Transverse colon (tissue), 4 donors: Measurements from ENCODE around the gene HAS3. TPM values are rescaled to one million over a fixed set of nuclear protein-coding genes. Genes with fewer than 3 reads are reported as not detected.

Experiments
- DNase-seq: peaks from one replicate; pipeline ENCODE4 v3.0.0-alpha.2; 2019
- H3K27ac ChIP-seq, 4 donors: fragments of 200-600 bp; sonication (generic); 2 replicates each; pipeline ENCODE4 v1.5.1; 2016 to 2018; ENCODE audit warnings: inconsistent platforms in 4 of 4
- H3K27me3 ChIP-seq: fragments of 200-600 bp; sonication (generic); 2 replicates; pipeline ENCODE4 v1.5.1; 2017; ENCODE audit warnings: inconsistent platforms
- H3K36me3 ChIP-seq, 4 donors: fragments of 200-600 bp; sonication (generic); 2 replicates each; pipeline ENCODE4 v1.5.1; 2017 to 2019; ENCODE audit warnings: inconsistent platforms in 4 of 4
- H3K4me1 ChIP-seq, 4 donors: fragments of 200-600 bp; sonication (generic); 2 replicates each; pipeline ENCODE4 v1.5.1; 2017 to 2020; ENCODE audit warnings: inconsistent platforms in 4 of 4
- H3K4me3 ChIP-seq, 4 donors: fragments of 200-600 bp; sonication (generic); 1 replicate in 1 of 4; 2 replicates in 3 of 4; pipeline versions ENCODE4 v1.5.1 to v1.6.1; 2017 to 2019; ENCODE audit warnings: inconsistent platforms in 4 of 4
- H3K9me3 ChIP-seq, 2 donors: fragments of 200-600 bp; sonication (generic); 2 replicates each; pipeline ENCODE4 v1.5.1; 2017 to 2019; ENCODE audit warnings: inconsistent platforms in 2 of 2
- CTCF ChIP-seq, 5 experiments: fragments of 200-600 bp in 3 of 5; fragments of 450-650 bp in 2 of 5; sonication (generic) in 3 of 5; IDR thresholded peaks; 1 replicate in 2 of 5; 2 replicates in 3 of 5; pipeline ENCODE4 v1.5.1; 2016 to 2017; ENCODE audit warnings: antibody characterized with exemption in 5 of 5, inconsistent platforms in 3 of 5, mild to moderate bottlenecking in 2 of 5, moderate library complexity in 1 of 5
- EP300 ChIP-seq: sonication (generic); formaldehyde crosslinking; IDR thresholded peaks from one replicate; pipeline ENCODE4 v1.6.1; 2017; ENCODE audit warnings: antibody characterized with exemption, low read depth
- POLR2A ChIP-seq: fragments of 450-650 bp; IDR thresholded peaks from one replicate; pipeline ENCODE4 v1.6.1; 2016; ENCODE audit warnings: antibody characterized with exemption, mild to moderate bottlenecking, moderate library complexity
- POLR2AphosphoS5 ChIP-seq, 3 donors: sonication (generic); formaldehyde crosslinking; IDR thresholded peaks; one replicate each; pipeline ENCODE4 v1.6.1; 2016; ENCODE audit warnings: antibody characterized with exemption in 3 of 3
- WGBS, 2 donors: methylation state at CpG; one replicate each; pipeline ENCODE4 v1.1.5; 2018; ENCODE audit warnings: low coverage in 1 of 2; 5-methylcytosine and 5-hydroxymethylcytosine counted together
- in situ Hi-C, 4 donors: fragments of 200-750 bp; cut with MboI; loops; one replicate each; pipeline versions ENCODE4 v1.15.0 to v1.15.1; 2017; ENCODE audit warnings: low sequenced_read_pairs in 3 of 4, low pct_ligation_motif_present in 1 of 4, low pct_unique_long_range_greater_than_20kb in 1 of 4
- intact Hi-C: fragments of 100-400 bp; cut with DNase I; formaldehyde crosslinking; loops from one replicate; pipeline ENCODE4 v1.15.1; 2023; ENCODE audit warnings: low total_unique reads
- total RNA-seq, 4 donors: library from RNA; depleted of rRNA; stranded (reverse); fragments of >200 nt; gene quantifications; one replicate each; pipeline ENCODE4 v1.1.0, GENCODE V29; 2016

Gene HAS3
- total RNA-seq, 4 donors from 2014 or later = 0.20 to 12.0 (median 7.9) TPM

- no peak overlapping the region for H3K27ac ChIP-seq
- in situ Hi-C loops (loop anchor here in 1 of 4 donors (25.0 kb wide), 1 partner anchor 196 kb away; no protein-coding TSS in a partner anchor), intact Hi-C loops (loop anchor here (10.0 kb wide), 1 partner anchor 263 kb away; the partner anchor contains the start of gene TANGO6)
- peaks cover 14 to 31% (median 29%) of the 10 kb centered on the region in 4 donors for H3K4me1 ChIP-seq
- TF ChIP-seq EP300 (no peak), POLR2AphosphoS5 (IDR thresholded peaks at IDR 0.05) (no peak), POLR2A (no peak), CTCF (IDR thresholded peaks at IDR 0.05) (no peak)
- H3K36me3 ChIP-seq = no peaks in the 10 kb centered on the region
- no peak for DNase-seq
- no peaks in the 10 kb centered on the region for H3K9me3 ChIP-seq
- no peak overlapping the region for H3K4me3 ChIP-seq
- H3K27me3 ChIP-seq = peaks cover 28% of the 10 kb centered on the region
- WGBS, 2 donors = 60 to 79% methylated on average over 1 to 9 of the region's 9 CpGs
Measured at GRCh38 chr16:69108064-69108904, 2.8 kb downstream of the HAS3 start.

- Histone ChIP-seq H3K27ac (no peak overlapping the region), H3K4me1 (peaks cover 14 to 31% (median 29%) of the 10 kb centered on the region in 4 donors), H3K27me3 (peaks cover 28% of the 10 kb centered on the region), H3K4me3 (no peak overlapping the region), H3K9me3 (no peaks in the 10 kb centered on the region), H3K36me3 (no peaks in the 10 kb centered on the region)
- intact Hi-C loops = loop anchor here (10.0 kb wide), 1 partner anchor 264 kb away; the partner anchor contains the start of gene TANGO6
- WGBS, 2 donors = 83 to 95% methylated on average over 1 to 4 of the region's 4 CpGs
- no peak for DNase-seq
- no peak for TF ChIP-seq EP300
- no peak for TF ChIP-seq POLR2AphosphoS5 (IDR thresholded peaks at IDR 0.05)
- TF ChIP-seq POLR2A = no peak
- TF ChIP-seq CTCF (IDR thresholded peaks at IDR 0.05) = no peak
- in situ Hi-C loops = loop anchor here in 1 of 4 donors (25.0 kb wide), 1 partner anchor 197 kb away; no protein-coding TSS in a partner anchor
Measured at GRCh38 chr16:69108905-69109252, 3.4 kb downstream of the HAS3 start.

GRCh38 chr16:69109486-69110270 is 4.2 kb downstream of the HAS3 start:
- in situ Hi-C loops = loop anchor here in 1 of 4 donors (25.0 kb wide), 1 partner anchor 197 kb away; no protein-coding TSS in a partner anchor

More at GRCh38 chr16:69109486-69110270, 4.2 kb downstream of the HAS3 start:
- intact Hi-C loops = loop anchor here (10.0 kb wide), 1 partner anchor 265 kb away; the partner anchor contains the start of gene TANGO6
- no peak overlapping the region for H3K4me3 ChIP-seq
- H3K27me3 ChIP-seq = peaks cover 28% of the 10 kb centered on the region
- TF ChIP-seq POLR2A (no peak), POLR2AphosphoS5 (IDR thresholded peaks at IDR 0.05) (no peak), EP300 (no peak), CTCF (IDR thresholded peaks at IDR 0.05) (no peak)
- no peak for DNase-seq
- H3K36me3 ChIP-seq = no peaks in the 10 kb centered on the region
- no peaks in the 10 kb centered on the region for H3K9me3 ChIP-seq
- 94 to 95% methylated on average over 9 to 34 of the region's 48 CpGs for WGBS, 2 donors
- peaks cover 14 to 31% (median 29%) of the 10 kb centered on the region in 4 donors for H3K4me1 ChIP-seq
- H3K27ac ChIP-seq = no peak overlapping the region
